Measurements from ENCODE around the gene TLCD1. TPM values are rescaled to one million over a fixed set of nuclear protein-coding genes. Genes with fewer than 3 reads are reported as not detected.

The TLCD1 gene
- polyA plus RNA-seq, 1 experiment: 9.8 TPM

- Histone ChIP-seq H3K36me3 (ENCODE audit: control insufficient read depth, insufficient read depth, low read length) (peaks cover 53% of the 10 kb centered on the region), H3K4me3 (ENCODE audit: low read depth, low read length) (no peak overlapping the region), H3K27me3 (ENCODE audit: control insufficient read depth, insufficient read depth, low read length) (no peaks in the 10 kb centered on the region)
- ChIA-PET CTCF (no interaction called here), POLR2A (no interaction called here)
- no peak for TF ChIP-seq CTCF (IDR thresholded peaks at IDR 0.05; ENCODE audit: insufficient read depth, low read depth, low read length)
- DNase-seq (ENCODE audit: low read depth): no peak
Observed at GRCh38 chr17:28688481-28688880, 37.6 kb downstream of the TLCD1 start.

GRCh38 chr17:28686296-28686695 lies 39.7 kb downstream of the TLCD1 start:
- Histone ChIP-seq H3K36me3 (ENCODE audit: control insufficient read depth, insufficient read depth, low read length) (peaks cover 63% of the 10 kb centered on the region), H3K27me3 (ENCODE audit: control insufficient read depth, insufficient read depth, low read length) (no peaks in the 10 kb centered on the region), H3K4me3 (ENCODE audit: low read depth, low read length) (no peak overlapping the region)
- ChIA-PET CTCF (interaction anchor here (0.8 kb wide), 1 partner anchor 24 kb away, joined by 3 read pairs; the partner anchor contains the start of genes SDF2 and SUPT6H), POLR2A (no interaction called here)
- DNase-seq (ENCODE audit: low read depth): no peak
- TF ChIP-seq CTCF (IDR thresholded peaks at IDR 0.05; ENCODE audit: insufficient read depth, low read depth, low read length): no peak

- ChIA-PET CTCF (no interaction called here), POLR2A (no interaction called here)
- no peak overlapping the region for H3K4me3 ChIP-seq (ENCODE audit: low read depth, low read length)
- TF ChIP-seq CTCF (IDR thresholded peaks at IDR 0.05; ENCODE audit: insufficient read depth, low read depth, low read length): no peak
- H3K27me3 ChIP-seq (ENCODE audit: control insufficient read depth, insufficient read depth, low read length): no peaks in the 10 kb centered on the region
- H3K36me3 ChIP-seq (ENCODE audit: control insufficient read depth, insufficient read depth, low read length): peaks cover 57% of the 10 kb centered on the region
- DNase-seq (ENCODE audit: low read depth): no peak
Observed at GRCh38 chr17:28685366-28685765, 40.7 kb downstream of the TLCD1 start.

GRCh38 chr17:28684963-28685362 lies 41.1 kb downstream of the TLCD1 start:
- H3K4me3 ChIP-seq (ENCODE audit: low read depth, low read length): no peak overlapping the region
- 0 out of 2 replicates have a peak, but pooled peaks have one; percentile 2 for TF ChIP-seq CTCF (IDR thresholded peaks at IDR 0.05; ENCODE audit: insufficient read depth, low read depth, low read length)
- no peak for DNase-seq (ENCODE audit: low read depth)
- ChIA-PET CTCF (no interaction called here), POLR2A (no interaction called here)
- no peaks in the 10 kb centered on the region for H3K27me3 ChIP-seq (ENCODE audit: control insufficient read depth, insufficient read depth, low read length)
- H3K36me3 ChIP-seq (ENCODE audit: control insufficient read depth, insufficient read depth, low read length): peaks cover 56% of the 10 kb centered on the region

- TF ChIP-seq CTCF (IDR thresholded peaks at IDR 0.05; ENCODE audit: insufficient read depth, low read depth, low read length): no peak
Observed at GRCh38 chr17:28682655-28683054, 43.4 kb downstream of the TLCD1 start.

More at GRCh38 chr17:28682655-28683054, 43.4 kb downstream of the TLCD1 start:
- Histone ChIP-seq H3K4me3 (ENCODE audit: low read depth, low read length) (no peak overlapping the region), H3K36me3 (ENCODE audit: control insufficient read depth, insufficient read depth, low read length) (peaks cover 54% of the 10 kb centered on the region), H3K27me3 (ENCODE audit: control insufficient read depth, insufficient read depth, low read length) (no peaks in the 10 kb centered on the region)
- no peak for DNase-seq (ENCODE audit: low read depth)
- CTCF ChIA-PET: no interaction called here
- POLR2A ChIA-PET: no interaction called here

Data from BJ (cell line).